HG03196 (cell line): Measurements from ENCODE around the gene TSPAN8.
"Not testable (repeated sequence)": the region's sequence is repeated elsewhere in the genome, so short reads cannot be mapped to it uniquely, and the experiment has no call there.

Experiments used
- ATAC-seq: cut with Tn5 transposase; IDR thresholded peaks from one replicate; pipeline ENCODE4 v1.9.1; 2021; ENCODE audit not compliant: unreplicated experiment

TSPAN8 gene

DNA sequence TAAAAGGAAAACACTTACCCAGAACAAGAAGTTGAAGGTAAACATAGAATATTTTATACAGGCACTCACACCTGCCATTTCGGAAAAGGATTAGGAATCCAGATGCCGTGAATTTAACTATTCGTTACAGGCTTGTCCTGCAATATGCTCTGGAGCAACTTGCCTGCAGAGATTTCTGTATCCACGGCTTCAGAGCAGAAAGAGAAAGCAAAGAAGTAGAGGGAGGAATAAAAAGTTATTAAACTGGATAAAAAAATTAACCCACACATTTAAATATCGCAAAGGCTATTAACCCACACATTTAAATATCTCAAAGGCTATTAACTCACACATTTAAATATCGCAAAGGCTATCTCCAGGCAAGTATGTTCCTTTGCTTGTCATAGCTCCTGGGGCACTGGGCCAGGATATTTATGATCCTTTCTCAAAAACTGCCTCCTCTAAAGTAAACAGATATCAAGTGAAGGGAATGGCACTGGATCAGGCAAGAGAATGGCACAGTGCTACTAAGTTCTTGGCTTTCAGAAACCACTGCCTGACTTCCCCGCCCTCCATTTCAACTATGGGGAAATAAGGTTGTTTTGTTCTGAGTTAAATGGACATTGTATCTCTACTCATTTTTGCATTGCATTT is at the start of gene TSPAN8:
Gene TSPAN8, minus strand, starts transcription at position 399 of the 633 bp plus-strand sequence. Its CDS starts 321 bp downstream, at position 78.
- ATAC-seq, result no peak

DNA sequence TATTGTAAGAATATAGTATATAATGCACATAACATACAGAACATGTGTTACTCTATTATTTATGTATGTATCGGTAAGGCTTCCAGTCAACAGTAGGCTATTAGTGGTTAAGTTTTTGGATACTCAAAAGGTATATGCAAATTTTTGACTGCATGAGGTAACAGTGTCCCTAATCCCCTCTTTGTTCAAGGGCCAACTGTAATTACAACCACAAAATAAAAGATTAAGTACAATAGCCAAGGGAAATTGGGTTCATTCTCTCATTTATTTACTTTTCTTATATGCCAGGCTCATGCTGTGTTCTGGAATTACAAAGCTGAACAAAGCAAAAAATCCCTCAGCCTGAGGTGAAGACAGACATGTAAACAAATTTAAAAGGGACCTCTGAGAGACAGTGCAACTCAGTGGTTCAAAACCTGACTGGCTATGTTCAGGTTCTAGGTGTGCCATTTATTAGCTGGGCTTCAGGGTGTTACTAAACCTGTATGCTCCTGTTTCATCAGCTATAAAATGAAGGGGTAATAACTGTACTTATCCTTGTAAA is 43.4 kb upstream of the TSPAN8 start:
- no peak for ATAC-seq

DNA sequence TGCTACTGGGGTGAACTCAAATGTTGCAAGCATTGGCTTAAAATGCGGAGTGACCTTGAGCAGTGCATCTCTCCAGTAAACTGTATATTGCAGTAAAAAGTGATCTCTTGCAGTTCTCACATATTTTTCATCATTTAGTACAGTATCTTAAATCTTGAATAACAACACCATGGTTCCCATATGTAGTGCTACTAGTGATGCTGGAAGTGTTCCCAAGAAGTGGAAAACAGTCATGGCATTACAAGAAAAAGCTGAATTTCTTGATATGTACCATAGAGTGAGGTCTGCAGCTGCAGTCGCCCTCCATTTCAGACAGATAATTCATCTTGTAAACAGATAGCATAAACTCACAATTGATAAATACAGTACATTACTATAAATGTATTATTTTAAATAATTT is 42.9 kb upstream of the TSPAN8 start:
- ATAC-seq, result no peak

DNA sequence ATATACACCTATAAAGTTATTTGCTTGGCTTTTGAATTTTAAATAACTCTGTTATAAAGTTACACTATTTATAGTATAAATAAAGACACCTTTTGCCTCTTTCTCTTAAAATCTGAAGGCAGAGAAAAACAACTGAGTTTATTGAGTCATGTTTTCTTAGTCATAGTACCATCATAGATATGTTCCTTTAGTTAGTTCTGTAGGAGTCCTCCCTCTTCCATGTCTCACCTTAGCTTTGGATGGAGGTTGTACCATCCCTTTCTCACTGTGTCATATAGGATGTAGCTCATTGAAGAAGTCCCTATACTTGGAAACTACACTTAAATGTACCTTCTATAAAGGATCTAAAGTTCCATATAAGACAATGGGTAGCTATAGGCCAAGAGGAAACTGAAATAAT is 39.7 kb upstream of the TSPAN8 start:
- ATAC-seq, result no peak

DNA sequence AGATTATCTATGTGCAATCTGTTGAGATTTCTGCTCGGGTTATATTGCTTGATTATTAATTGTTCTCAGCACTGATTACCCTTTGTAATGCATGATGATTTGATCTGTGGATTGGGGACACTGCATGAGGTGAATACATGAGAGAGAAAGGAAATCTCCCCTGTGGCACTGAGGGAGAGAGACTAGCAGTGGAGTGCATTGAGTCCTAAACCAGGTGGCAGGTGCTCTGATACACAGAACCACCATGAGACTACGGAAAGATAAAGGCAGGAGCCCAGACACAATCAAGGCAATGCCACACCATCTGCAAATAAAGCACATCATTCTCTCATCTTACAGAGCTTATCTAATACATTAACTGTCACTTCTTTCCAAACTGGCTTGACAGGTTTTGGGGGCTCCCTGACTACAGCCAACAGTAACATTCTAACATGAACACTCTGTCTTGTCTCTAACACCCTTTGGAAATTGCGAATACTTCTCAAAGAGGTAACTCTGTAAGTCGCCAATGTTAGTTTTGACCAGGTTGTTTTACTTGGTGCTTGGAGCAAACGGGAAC is 37.6 kb upstream of the TSPAN8 start:
- no peak for ATAC-seq

DNA sequence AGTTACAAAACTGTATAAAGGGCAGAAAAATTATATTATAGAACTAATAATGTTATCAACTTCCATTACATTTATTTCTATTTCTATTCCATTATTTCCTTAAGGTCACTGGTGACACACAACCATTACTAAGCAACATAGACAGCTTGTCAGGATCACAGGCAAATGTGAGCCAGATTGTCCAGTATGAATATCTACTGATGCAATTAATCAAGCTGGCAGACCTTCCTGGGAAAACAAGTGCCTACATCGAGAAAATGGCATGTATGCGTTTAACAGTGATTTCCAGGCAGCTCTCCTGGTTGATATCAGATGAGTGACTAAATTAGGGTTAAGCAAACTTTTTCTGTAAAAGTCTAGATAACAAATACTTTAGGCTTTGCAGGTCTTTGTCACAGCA is 36.9 kb upstream of the TSPAN8 start:
- ATAC-seq, result no peak

DNA sequence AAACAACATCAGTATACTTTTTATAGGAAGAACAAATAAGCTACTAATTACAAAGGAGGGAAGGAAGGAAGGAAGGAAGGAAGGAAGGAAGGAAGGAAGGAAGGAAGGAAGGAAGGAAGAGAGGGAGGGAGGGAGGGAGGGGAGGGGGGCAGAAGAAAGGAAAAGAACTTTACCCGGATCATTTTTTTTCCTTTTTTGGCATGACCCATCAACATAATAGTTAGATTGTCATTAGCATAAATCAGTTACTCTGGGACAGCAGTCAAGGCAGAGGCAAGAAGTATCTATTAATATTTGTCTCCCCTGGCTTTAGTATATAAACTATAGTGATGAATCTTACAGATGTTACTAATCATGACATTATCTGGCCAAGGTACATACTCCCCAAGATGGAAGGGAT is 35.2 kb upstream of the TSPAN8 start:
- ATAC-seq, result no peak

DNA sequence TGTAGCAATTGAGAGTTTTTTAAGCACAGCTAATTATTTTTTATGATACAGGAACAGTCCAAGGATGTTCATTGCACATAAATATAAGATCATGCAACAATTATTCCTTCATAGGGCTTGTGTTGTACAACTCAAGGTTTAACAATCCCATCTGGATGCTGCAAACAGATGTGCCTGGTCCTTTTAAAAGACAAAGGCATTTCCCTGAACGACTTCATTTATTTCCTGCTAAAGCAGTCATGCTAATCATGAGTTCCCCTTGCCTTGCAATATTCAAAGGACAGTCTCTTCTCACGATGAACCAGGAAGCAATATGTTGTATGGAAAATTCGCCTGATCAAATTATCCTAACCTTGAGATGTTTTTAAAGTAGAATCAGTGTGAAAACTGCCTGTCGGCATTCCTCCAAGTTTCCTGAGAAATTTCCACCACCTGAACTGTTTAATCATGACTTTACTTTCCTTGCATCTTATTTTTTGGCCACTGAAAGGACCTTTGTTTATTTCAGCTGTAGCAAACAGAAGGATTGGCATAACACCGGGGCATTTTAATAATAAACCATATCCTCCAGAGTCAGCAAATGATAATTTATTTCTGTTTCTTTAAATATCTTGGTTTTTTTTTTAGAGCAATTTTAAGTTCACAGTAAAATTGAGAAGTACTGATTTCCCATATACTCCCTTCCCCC is 33.9 kb upstream of the TSPAN8 start:
- no peak for ATAC-seq

DNA sequence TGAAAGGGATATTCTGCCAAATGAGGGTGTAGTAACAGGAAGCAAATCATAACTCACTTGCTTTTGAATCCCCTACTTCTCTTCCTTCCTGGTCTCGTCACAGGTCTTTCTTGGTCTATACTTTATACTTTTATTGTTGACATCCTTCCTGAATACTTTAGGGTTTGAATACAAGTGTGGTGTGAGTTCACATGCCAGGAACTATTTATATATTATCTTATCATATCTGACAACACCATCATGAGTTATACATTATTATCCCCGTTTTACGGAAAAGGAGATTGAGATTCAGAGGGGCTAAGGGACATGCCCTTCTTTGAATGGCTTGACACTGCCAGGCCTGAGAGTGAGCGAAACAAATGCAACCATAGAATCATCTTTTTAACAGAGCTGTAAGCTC is 33.0 kb upstream of the TSPAN8 start:
- ATAC-seq, result no peak

DNA sequence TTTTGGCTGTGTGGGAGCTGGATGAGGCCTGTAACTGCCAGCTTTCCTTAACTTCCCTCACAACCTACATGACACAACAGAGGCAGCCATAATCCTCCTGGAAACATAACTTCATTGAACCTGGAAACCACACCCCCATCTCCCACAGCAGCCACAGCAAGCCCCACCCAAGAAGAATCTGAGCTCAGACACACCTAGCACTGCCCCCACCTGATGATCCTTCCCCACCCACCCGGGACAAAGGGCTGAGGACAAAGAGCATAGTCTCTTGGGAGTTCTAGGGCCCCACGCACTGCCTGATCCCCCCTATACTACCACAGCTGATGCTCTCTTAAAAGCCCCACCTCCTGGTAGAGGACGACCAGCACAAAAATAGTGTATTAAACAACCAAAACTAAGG is 29.6 kb upstream of the TSPAN8 start:
- ATAC-seq, result no peak

DNA sequence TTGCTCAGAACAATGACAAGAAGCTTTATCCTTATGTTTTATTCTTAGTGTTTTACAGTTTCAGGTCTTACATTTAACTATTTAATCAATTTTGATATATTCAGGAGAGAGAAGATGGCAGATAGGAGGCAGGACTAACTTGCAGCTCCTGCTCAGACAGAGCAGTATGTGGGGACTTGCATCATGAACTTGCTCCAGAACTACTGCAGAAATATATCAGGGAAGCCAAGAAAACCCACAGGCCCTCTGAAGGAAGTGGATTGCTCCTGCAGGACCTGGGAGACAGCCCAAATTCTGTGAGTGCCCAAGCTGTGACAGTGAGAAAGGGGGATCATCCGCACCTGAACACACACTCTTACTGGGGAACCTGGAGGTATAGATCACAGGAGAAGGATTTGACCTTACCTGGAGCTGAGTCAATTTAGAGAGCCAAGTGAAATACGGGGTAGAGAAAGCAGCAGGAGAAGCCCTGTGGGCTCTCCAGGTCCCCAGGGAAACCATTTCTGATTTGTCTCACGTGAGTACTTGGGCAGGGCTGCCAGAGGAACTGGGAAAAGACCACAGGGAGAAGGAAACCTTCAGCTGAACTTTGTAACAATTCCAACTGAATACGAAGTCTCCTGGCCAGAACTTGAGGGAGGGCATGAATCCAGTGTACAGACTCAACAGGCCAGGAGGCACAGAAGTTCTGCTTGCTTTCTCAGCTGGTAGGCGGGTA is 28.9 kb upstream of the TSPAN8 start:
- no peak for ATAC-seq

DNA sequence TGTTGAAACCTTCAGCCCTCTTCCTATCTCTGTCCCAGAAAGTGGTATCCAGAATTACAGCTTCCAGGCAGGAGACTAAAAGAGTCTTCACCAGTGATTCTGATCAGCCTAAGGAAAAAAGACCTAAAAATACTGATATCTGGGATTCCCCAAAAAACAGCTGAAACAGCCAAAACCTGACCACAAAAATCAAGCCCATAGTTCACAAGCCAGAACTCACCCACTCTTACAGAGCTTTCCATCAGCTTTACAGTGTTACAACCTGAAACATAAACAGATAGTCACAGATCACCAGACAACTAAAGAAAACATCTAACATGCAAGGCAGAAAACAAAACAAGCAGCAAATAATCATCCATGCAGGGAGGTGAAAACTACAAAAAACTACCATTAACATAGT is 26.0 kb upstream of the TSPAN8 start:
- no peak for ATAC-seq

DNA sequence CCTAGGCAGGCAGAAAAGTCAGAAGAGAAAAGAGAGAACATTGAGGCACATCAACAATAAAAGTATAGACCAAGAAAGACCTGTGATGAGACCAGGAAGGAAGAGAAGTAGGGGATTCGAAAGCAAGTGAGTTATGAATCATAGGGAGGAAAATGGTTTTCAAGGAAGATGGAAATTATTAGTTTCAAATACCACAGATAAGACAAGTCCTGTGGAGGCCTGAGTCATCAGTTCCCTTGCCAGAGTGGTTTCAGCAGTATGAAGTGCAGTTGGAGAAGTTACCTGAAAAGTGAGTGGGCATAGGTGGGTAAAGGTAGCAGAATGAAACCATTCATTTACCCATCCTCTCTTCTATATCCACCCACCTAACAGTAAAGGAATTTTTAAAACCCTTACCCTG is 25.2 kb upstream of the TSPAN8 start:
- no peak for ATAC-seq

DNA sequence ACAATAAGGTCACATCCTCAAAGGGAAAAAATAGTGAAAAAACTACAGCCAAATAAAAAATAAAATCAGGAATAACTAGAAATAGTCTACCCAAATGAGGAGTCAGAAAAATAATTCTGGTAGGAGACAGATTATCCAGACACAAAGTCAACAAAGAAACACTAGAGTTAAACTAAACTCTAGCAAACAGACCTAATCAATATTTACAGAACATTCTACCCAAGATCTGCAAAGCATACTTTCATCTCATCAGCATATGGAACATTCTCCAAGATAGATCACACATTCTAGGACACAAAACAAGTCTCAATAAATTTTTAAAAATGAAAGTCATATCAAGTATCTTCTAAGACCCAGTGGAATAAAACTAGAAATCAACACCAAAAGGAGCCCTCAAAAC is 20.4 kb upstream of the TSPAN8 start:
- ATAC-seq, result no peak

DNA sequence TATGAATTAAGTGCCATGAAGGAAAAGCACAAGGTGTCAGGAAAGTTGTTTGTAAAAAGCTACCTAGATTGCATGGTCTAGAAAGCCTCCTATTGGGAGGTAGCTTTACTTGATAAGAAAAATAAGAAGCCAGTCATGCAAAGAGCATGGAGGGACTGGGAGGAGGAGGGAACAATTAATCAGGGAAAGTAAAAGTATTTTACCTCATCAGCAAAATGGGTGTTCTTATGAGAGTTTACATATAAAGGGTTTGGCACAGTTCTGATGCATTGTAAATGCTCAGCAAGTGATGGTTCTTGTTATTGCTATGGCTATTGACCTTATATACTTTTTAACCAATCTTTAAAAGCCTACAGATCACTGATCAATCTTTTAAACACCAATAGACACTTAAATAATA is 17.0 kb upstream of the TSPAN8 start:
- ATAC-seq, result no peak

DNA sequence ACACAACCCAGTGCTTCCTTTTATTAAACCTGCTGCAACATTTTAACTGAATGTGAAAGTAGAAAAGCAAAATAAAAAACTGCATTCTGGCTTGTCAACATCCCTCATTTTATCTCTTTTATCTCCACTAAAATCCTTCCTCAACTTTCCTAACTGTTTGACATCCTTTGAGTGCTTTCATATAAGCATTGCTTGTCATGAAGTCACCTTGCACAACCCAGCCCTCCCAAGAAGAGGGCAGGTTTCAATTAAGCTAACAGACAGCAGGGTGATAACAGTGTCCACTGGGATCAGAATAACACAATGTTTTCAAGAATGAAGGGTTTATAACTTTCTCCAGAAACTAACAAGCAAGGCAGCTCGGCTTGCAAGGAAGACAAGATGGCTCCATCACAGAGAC is 16.3 kb upstream of the TSPAN8 start:
- ATAC-seq, result no peak

DNA sequence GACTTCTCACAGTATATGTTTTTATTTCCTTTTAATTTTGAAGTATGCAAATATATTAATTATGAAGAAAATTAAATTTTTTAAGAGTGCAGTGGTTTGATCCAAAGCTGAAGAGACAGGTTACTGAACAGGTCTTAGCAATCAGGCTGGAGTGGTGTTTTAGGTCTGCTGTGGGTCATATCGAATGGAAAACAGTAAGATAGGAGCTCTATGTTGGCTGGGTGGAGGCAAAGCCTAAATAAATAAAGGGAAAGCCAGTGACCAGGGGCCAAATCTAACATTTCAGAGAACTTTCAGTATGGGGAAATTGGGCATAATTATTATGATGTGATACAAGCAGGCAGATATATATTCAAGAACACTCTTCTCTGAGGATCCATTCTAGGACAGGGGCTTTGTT is 12.7 kb upstream of the TSPAN8 start:
- ATAC-seq, result no peak

DNA sequence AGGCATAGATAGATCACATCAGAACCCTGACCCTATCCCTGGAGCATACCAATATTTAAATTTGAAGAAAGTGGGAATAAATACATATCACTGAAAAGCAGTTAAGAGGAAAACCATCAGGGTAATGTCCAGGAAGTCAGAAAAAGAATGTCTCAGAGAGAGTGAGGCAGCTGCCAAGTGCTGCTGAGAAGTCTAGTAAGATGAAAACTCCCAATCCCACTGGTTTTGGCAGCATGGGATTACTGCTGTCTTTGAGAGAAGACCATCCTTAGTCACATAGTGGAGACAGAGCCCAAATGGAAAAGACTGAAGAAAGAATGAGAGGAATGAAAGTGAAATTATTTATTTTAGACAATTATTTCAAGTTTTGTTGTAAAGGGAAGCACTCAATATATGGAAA is 11.5 kb upstream of the TSPAN8 start:
- ATAC-seq, result no peak

DNA sequence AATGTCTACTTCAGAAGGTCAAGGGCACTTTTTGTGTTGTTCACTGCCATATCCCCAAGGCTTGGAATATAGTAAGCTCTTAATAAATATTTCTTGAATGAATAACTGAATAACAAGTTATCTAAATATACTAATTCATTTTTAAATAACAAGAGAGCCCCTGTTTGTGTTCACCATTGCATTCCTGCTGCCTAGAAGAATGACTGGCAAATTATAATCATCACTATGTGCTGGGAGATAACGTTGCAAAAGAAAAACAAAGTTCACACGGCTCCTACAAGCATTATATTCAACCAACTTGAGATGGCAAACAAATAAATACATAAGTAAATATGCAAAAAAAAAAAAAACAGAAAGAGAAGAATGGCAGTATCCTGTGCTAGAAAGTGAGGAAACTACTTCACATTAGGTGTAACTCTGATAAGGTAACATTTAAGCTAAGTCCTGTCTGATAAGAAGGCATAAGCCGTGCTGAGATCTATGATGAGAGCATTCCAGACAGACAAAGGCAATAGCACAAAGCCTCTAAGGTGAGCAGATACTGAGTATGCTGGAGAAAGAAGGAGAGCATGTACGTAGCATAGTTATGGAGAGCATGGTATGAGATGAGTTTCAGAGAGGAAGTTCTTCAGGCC is 9.2 kb upstream of the TSPAN8 start:
- no peak for ATAC-seq

DNA sequence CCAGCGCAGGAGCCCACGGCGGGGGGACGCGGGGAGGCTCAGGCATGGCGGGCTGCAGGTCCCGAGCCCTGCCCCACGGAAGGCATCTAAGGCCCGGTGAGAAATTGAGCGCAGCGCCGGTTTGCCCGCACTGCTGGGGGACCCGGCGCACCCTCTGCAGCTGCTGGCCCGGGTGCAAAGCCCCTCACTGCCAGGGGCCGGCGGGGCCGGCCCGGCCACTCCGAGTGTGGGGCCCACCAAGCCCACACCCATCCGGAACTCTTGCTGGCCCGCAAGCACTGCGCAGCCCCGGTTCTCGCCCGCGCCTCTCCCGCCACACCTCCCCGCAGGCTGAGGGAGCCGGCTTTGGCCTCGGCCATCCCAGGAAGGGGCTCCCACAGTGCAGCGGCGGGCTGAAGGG is 8.5 kb upstream of the TSPAN8 start:
- no peak for ATAC-seq

DNA sequence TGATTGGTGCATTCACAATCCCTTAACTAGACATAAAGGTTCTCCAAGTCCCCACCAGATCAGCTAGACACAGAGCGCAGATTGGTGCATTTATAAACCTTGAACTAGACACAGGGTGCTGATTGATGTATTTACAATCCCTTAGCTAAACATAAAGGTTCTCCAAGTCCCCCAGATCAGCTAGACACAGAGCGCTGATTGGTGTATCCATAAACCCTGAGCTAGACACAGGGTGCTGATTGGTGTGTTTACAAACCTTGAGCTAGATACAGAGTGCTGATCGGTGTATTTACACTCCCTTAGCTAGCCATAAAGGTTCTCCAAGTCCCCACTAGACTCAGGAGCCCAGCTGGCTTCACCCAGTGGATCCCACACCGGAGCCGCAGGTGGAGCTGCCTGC is 8.0 kb upstream of the TSPAN8 start:
- not testable (repeated sequence) for ATAC-seq
